HG02571 (cell line): ENCODE results near the gene CD84.
"Not testable (repeated sequence)": the region's sequence is repeated elsewhere in the genome, so short reads cannot be mapped to it uniquely, and the experiment has no call there.

ENCODE experiments used
- ATAC-seq: cut with Tn5 transposase; IDR thresholded peaks from one replicate; pipeline ENCODE4 v1.9.1; 2021; ENCODE audit warnings: mild to moderate bottlenecking, moderate library complexity; ENCODE audit not compliant: unreplicated experiment

CD84 gene

DNA sequence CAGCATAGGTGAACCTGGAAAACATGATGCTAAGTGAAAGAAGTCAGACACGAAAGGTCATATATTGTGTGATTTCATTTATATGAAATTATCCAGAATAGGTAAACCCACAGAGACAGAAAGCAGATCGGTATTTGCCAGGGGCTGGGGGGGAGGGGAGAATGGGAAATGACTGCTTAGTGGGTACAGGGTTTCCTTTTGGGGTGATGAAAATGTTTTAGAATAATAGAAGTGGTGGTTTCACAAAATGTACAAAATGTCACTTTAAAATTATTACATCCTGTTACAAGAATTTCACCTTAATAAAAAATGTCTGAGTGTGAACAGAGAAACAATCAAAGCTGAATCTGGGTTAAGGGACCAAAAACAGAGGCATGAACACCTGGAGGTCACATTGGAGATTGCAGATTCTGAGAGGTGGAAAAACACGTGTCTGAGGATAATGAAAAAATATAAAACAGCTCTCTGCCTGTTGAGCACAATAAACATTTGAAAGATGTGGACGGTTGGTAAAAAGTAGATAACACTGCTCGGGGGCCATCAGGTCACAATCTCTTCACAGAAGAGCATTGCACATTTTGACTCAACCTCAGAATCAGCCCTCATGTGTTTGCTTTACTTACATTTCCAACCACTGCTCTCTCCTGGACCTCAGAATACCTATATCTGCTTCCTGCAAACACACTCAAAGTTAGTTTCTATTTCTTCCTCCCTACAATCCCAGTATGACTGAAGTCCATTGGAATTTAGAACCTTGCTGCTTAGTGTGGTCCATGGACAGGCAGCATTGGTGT lies 59.5 kb downstream of the CD84 start:
- no peak for ATAC-seq

DNA sequence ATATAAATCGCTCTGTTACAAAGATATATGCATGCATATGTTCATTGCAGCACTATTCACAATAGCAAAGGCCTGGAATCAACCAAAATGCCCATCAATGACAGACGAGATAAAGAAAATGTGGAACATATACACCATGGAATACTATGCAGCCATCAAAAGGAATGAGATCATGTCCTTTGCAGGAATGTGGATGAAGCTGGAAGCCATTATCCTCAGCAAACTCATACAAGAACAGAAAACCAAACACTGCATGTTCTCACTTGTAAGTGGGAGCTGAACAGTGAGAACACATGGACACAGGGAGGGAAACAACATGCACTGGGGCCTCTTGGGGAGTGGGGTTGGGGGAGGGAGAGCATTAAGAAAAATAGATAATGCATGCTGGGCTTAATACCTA lies 61.8 kb downstream of the CD84 start:
- not testable (repeated sequence) for ATAC-seq

DNA sequence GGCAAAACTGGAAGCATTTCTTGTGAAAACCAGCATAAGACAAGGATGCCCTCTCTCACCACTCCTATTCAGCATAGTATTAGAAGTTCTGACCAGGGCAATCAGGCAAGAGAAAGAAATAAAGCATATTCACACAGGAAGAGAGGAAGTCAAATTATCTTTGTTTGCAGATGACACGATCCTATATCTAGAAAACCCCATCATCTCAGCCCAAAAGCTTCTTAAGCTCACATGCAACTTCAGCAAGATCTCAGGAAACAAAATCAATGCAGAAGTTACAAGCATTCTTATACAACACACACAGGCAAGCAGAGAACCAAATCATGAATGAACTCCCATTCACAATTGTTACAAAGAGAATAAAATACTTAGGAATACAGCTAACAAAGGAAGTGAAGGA lies 63.4 kb downstream of the CD84 start:
- not testable (repeated sequence) for ATAC-seq

DNA sequence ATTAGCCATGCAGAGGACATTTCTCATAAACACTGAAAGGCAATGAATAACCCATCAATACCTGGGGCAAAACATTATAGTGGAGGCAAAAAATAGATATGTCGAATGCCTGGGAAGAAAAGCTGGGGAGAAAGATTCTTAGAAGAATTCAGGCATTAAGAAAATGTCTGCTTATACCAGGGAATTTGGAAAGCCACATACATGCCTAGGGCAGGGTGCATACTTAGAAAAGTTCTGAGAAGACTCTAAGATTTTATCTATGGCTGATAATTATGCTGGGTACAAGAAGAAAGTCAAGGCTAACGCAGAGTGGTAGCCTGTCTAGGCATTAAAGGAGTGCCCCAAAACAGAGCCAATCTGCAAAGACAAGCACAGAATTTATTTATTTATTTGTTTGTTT lies 74.6 kb downstream of the CD84 start:
- ATAC-seq, result no peak

DNA sequence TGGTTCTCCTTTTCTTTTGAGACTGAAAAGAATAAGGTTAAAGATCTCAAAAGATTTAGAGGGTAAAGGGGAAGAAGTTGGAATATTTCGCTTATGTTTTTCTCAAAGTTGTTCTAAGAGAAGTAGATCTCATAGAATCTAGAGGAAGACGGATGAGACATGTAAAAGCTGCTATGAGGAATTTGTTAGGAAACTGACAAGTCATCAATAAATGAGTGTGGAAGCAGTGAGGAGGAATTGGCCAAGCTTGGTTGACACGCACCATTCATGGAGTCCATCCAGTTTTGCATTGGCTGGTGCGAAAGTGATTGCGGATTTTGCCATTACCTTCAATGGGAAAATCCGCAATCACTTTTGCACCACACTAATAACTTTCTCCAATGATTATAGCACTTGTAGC lies 76.2 kb downstream of the CD84 start:
- no peak for ATAC-seq

DNA sequence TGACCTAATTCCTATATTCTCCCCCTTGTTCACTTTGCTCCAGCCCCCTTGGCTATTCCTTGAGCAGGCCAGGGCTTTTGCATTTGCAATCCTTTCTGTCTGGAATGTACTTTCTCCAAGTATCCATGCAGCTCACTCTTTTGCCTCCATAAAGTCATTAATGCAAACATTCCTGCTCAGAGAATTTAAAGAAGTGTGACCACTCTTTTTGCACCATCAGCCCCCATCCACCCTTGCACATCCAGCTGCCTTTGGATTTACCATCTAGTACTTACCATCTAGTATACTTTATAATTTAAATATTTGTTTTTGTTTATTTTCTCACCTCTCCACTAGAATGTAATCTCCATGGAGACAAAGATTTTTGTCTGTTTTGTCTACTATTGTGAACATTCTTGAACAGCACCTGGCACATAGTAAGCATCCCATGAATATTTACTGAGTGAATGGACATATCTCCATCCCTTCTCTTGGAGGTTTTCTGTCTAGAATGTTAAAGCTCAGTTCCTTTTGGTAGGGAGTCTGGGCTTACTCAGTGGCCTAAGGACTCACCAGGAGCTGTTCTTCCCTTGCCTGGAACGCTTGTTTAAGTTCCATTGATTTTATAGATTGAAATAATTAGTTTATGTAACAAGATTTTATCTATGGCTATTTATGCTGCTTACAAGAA lies 78.8 kb downstream of the CD84 start:
- ATAC-seq, result no peak

DNA sequence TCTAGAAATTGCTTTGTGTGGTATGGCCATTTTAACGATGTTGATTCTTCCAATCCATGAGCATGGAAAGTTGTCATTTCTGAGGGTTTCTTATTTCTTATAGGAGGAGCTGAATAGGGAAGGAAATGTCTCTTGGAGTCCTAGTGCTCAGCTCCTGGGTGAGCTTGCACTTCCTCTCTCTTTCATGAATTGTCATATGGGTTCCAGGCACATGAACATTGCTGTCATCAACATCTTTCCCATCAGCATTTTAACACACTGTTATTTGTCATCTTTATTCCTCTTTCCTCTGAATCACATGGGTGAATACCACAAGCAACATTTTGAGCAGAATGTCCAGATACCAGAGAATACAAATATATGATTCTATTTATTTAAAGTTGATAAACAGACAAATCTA lies 79.7 kb downstream of the CD84 start:
- no peak for ATAC-seq

DNA sequence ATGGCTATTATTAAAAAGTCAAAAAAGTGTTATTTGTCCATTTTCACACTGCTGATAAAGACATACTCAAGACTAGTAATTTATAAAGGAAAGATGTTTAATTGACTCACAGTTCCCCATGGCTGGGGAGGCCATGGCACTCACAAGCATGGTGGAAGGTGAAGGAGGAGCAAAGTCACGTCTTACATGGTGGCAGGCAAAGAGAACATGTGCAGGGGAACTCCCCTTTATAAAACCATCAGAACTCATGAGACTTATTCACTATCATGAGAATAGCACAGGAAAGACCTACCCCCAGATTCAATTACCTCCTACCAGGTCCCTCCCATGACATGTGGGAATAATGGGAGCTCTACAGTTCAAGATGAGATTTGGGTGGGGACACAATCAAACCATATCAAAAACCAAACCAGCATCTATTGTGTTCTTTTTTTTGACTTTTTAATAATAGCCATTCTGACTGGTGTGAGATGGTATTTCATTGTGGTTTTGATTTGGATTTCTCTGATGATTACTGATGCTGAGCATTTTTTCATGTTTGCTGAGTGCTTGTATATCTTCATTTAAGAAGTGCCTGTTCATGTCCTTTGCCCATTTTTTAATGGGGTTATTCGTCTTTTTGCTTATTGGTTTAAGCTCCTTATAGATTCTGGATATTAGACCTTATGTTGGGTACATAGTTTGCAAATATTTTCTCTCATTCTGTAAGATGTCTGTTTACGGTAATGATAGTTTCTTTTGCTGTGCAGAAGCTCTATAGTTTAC lies 80.8 kb downstream of the CD84 start:
- ATAC-seq, result not testable (repeated sequence)

DNA sequence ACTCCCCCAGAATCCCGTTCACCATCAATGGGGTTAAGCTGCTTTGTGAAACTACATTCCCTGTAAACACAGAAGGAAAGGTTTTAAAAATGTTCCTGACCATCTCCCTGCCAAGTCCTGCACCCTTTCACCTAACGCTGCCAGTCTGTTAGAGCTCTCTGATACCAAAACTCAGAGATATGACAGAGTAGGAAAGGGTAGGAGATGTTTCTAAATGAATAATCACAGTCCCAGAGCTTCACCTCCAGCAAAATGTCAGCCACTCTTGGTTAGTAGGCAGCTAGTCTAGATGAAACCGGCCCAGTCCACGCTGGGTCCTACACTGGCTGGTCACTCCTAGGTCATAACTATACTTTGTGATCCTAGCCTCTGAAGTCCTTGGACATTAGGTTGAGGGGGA lies 83.0 kb downstream of the CD84 start:
- ATAC-seq, result no peak

DNA sequence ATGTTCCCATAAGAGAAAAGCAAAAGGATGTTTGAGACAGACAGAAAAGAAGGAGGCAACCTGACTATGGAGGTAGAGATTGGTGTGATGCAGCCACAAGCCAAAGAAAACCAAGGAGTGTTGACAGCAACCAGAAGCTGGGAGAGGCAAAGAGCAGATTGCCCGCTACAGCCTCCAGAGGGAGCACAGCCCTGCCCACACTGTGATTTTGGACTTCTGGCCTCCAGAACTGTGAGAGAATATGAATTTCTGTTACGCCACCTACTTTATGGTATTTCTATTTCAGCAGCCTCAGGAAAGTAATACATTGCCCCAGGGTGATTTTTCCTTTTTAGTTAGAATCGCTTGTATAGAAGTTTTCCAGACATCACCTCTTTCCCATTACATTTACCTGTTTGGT lies 84.7 kb downstream of the CD84 start:
- no peak for ATAC-seq

DNA sequence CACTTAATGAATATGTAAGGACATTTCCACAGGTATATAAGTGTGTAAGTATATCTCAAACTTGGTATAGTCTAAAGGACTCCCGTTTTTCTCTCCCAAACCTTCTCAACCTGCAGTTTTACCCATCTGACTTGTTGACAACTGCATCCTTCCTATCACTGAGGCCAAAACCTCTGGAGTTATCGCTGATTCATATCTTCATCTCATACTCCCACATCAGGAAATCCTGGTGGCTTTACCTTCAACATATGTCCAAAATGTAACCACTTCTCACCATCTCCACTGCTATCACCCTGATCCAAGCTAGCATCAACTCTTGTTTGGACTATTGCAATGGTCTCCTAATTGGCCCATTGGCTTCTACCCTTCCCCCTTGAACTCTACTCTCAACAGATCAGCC lies 86.7 kb downstream of the CD84 start:
- ATAC-seq, result no peak

DNA sequence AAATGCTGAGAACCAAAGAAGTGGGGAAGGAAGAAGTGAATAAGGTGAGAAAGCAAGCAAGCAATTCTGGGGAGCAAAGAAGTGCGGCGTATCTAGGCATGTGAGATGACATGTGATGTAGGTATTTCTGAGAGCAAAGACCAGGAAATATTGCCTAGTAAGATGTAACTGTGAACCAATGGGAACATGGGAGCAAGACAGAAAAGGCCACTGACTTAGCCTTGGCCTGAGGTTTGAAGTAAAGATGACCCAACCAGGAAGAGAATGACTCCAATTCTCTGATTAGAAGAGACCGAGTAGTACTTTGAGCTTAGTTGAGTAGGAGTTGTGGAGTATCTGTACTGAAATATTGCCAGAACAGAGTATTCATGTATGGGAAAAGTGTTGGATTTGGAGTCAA lies 87.3 kb downstream of the CD84 start:
- ATAC-seq, result no peak
